DOHH2 (cell line): ENCODE measurements around the gene NPAS2.

Experiments used
- EZH2phosphoT487 ChIP-seq: fragments of 200-600 bp; sonication (generic); IDR thresholded peaks from 2 replicates; pipeline ENCODE4 v1.6.1; 2017; ENCODE audit warnings: borderline replicate concordance, mild to moderate bottlenecking, antibody characterized with exemption, low read length, moderate library complexity, mixed read lengths
- TF ChIP-seq, protein P1 (sequence below): fragments of 200-600 bp; sonication (generic); IDR thresholded peaks from one replicate; pipeline ENCODE4 v1.5.1; 2014; ENCODE audit warnings: antibody characterized with exemption, mild to moderate bottlenecking, low read depth, low read length; ENCODE audit not compliant: poor library complexity, severe bottlenecking

- TF ChIP-seq, protein P1, sequence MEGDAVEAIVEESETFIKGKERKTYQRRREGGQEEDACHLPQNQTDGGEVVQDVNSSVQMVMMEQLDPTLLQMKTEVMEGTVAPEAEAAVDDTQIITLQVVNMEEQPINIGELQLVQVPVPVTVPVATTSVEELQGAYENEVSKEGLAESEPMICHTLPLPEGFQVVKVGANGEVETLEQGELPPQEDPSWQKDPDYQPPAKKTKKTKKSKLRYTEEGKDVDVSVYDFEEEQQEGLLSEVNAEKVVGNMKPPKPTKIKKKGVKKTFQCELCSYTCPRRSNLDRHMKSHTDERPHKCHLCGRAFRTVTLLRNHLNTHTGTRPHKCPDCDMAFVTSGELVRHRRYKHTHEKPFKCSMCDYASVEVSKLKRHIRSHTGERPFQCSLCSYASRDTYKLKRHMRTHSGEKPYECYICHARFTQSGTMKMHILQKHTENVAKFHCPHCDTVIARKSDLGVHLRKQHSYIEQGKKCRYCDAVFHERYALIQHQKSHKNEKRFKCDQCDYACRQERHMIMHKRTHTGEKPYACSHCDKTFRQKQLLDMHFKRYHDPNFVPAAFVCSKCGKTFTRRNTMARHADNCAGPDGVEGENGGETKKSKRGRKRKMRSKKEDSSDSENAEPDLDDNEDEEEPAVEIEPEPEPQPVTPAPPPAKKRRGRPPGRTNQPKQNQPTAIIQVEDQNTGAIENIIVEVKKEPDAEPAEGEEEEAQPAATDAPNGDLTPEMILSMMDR: no peak
- TF ChIP-seq EZH2phosphoT487: no peak
These were observed 33.7 kb upstream of the NPAS2 start for GRCh38 chr2:100786297-100786658.
